ENCODE measurements around the gene R3HDM2. TPM values are rescaled to one million over a fixed set of nuclear protein-coding genes. Genes with fewer than 3 reads are reported as not detected.

Gene R3HDM2
- total and polyA plus RNA-seq, 2 of the 13 experiments (the other 11 are each of a cell fraction or from before 2014, with no cell fraction given), result 11.1 to 23.5 TPM

DNA sequence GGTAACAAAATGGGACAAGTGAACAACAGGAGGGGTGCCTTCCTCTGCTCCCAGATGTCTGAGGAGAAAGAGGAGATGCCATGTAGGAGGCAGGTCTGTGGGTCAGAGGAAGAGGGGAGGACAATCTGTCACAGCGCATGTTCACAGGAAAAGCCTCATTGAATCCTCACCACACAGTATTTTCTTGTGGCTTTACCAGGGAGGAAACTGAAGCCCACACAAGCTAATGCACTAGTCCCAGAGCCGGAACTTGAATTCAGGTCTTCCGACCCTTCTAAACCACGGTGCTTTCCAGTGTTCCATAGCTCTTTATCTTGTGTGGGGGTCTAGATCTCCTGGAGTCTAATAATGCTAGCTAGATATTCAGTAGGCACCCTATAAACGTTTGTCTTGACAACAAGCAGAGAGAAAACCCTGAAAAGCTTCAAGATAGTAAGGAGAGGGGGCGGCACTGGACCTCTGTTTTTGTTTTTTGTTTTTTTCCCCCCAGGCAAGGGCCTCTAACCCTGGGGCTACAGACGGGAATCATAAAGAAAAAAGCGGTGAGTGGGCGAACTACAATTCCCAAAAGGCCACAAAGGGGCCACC lies 201.7 kb downstream of the R3HDM2 start (continued):
- no peak for TF ChIP-seq ZBTB8A (CRISPR knock-in tag; IDR thresholded peaks at IDR 0.05; ENCODE audit: borderline replicate concordance, low read depth)
- no peak for TF ChIP-seq HNRNPL (IDR thresholded peaks at IDR 0.05; ENCODE audit: low read depth, low read length)
- TF ChIP-seq ZNF274 (CRISPR knock-in tag; IDR thresholded peaks at IDR 0.05), result no peak
- TF ChIP-seq ZNF337 (CRISPR knock-in tag; IDR thresholded peaks at IDR 0.05; ENCODE audit: borderline replicate concordance, low read depth), result 0 out of 2 replicates have a peak, but pooled peaks have one; percentile 9
- TF ChIP-seq, protein P1, sequence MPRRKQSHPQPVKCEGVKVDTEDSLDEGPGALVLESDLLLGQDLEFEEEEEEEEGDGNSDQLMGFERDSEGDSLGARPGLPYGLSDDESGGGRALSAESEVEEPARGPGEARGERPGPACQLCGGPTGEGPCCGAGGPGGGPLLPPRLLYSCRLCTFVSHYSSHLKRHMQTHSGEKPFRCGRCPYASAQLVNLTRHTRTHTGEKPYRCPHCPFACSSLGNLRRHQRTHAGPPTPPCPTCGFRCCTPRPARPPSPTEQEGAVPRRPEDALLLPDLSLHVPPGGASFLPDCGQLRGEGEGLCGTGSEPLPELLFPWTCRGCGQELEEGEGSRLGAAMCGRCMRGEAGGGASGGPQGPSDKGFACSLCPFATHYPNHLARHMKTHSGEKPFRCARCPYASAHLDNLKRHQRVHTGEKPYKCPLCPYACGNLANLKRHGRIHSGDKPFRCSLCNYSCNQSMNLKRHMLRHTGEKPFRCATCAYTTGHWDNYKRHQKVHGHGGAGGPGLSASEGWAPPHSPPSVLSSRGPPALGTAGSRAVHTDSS (CRISPR knock-in tag; conservative IDR thresholded peaks at IDR 0.05), result no peak
- TF ChIP-seq, protein P2, sequence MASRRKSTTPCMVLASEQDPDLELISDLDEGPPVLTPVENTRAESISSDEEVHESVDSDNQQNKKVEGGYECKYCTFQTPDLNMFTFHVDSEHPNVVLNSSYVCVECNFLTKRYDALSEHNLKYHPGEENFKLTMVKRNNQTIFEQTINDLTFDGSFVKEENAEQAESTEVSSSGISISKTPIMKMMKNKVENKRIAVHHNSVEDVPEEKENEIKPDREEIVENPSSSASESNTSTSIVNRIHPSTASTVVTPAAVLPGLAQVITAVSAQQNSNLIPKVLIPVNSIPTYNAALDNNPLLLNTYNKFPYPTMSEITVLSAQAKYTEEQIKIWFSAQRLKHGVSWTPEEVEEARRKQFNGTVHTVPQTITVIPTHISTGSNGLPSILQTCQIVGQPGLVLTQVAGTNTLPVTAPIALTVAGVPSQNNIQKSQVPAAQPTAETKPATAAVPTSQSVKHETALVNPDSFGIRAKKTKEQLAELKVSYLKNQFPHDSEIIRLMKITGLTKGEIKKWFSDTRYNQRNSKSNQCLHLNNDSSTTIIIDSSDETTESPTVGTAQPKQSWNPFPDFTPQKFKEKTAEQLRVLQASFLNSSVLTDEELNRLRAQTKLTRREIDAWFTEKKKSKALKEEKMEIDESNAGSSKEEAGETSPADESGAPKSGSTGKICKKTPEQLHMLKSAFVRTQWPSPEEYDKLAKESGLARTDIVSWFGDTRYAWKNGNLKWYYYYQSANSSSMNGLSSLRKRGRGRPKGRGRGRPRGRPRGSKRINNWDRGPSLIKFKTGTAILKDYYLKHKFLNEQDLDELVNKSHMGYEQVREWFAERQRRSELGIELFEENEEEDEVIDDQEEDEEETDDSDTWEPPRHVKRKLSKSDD (CRISPR knock-in tag; IDR thresholded peaks at IDR 0.05; ENCODE audit: low read depth), result no peak
- TF ChIP-seq ZNF24 (IDR thresholded peaks at IDR 0.05), result no peak
- TF ChIP-seq ZNF670 (CRISPR knock-in tag; IDR thresholded peaks at IDR 0.05; ENCODE audit: borderline replicate concordance), result no peak
- TF ChIP-seq ZFYVE20 (CRISPR knock-in tag; IDR thresholded peaks at IDR 0.05; ENCODE audit: borderline replicate concordance, low read depth), result no peak
- TF ChIP-seq, protein P3, sequence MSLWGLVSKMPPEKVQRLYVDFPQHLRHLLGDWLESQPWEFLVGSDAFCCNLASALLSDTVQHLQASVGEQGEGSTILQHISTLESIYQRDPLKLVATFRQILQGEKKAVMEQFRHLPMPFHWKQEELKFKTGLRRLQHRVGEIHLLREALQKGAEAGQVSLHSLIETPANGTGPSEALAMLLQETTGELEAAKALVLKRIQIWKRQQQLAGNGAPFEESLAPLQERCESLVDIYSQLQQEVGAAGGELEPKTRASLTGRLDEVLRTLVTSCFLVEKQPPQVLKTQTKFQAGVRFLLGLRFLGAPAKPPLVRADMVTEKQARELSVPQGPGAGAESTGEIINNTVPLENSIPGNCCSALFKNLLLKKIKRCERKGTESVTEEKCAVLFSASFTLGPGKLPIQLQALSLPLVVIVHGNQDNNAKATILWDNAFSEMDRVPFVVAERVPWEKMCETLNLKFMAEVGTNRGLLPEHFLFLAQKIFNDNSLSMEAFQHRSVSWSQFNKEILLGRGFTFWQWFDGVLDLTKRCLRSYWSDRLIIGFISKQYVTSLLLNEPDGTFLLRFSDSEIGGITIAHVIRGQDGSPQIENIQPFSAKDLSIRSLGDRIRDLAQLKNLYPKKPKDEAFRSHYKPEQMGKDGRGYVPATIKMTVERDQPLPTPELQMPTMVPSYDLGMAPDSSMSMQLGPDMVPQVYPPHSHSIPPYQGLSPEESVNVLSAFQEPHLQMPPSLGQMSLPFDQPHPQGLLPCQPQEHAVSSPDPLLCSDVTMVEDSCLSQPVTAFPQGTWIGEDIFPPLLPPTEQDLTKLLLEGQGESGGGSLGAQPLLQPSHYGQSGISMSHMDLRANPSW (CRISPR knock-in tag; IDR thresholded peaks at IDR 0.05; ENCODE audit: borderline replicate concordance), result no peak
- TF ChIP-seq GZF1 (CRISPR knock-in tag; IDR thresholded peaks at IDR 0.05), result no peak
- TF ChIP-seq, protein P4, sequence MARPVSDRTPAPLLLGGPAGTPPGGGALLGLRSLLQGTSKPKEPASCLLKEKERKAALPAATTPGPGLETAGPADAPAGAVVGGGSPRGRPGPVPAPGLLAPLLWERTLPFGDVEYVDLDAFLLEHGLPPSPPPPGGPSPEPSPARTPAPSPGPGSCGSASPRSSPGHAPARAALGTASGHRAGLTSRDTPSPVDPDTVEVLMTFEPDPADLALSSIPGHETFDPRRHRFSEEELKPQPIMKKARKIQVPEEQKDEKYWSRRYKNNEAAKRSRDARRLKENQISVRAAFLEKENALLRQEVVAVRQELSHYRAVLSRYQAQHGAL (CRISPR knock-in tag; IDR thresholded peaks at IDR 0.05; ENCODE audit: not compliant biosample characterization), result no peak
- TF ChIP-seq ZNF629 (CRISPR knock-in tag; conservative IDR thresholded peaks at IDR 0.05), result no peak
- TF ChIP-seq, protein P5, sequence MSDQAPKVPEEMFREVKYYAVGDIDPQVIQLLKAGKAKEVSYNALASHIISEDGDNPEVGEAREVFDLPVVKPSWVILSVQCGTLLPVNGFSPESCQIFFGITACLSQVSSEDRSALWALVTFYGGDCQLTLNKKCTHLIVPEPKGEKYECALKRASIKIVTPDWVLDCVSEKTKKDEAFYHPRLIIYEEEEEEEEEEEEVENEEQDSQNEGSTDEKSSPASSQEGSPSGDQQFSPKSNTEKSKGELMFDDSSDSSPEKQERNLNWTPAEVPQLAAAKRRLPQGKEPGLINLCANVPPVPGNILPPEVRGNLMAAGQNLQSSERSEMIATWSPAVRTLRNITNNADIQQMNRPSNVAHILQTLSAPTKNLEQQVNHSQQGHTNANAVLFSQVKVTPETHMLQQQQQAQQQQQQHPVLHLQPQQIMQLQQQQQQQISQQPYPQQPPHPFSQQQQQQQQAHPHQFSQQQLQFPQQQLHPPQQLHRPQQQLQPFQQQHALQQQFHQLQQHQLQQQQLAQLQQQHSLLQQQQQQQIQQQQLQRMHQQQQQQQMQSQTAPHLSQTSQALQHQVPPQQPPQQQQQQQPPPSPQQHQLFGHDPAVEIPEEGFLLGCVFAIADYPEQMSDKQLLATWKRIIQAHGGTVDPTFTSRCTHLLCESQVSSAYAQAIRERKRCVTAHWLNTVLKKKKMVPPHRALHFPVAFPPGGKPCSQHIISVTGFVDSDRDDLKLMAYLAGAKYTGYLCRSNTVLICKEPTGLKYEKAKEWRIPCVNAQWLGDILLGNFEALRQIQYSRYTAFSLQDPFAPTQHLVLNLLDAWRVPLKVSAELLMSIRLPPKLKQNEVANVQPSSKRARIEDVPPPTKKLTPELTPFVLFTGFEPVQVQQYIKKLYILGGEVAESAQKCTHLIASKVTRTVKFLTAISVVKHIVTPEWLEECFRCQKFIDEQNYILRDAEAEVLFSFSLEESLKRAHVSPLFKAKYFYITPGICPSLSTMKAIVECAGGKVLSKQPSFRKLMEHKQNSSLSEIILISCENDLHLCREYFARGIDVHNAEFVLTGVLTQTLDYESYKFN (CRISPR knock-in tag; conservative IDR thresholded peaks at IDR 0.05), result no peak
- TF ChIP-seq ZNF34 (CRISPR knock-in tag; IDR thresholded peaks at IDR 0.05; ENCODE audit: borderline replicate concordance), result no peak
- TF ChIP-seq, protein P6, sequence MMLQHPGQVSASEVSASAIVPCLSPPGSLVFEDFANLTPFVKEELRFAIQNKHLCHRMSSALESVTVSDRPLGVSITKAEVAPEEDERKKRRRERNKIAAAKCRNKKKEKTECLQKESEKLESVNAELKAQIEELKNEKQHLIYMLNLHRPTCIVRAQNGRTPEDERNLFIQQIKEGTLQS (CRISPR knock-in tag; IDR thresholded peaks at IDR 0.05), result no peak
- no peak for TF ChIP-seq BHLHE40 (IDR thresholded peaks at IDR 0.05; ENCODE audit: low read length)
